HUDEP-2 (cell line): ENCODE results near the gene PEAK1.

ENCODE experiments used
- DNase-seq, 76 experiments: peaks; one replicate each; lab custom pipeline; 2025; ENCODE audit not compliant: unreplicated experiment in 76 of 76; lab: John Stamatoyannopoulos, UW

PEAK1 gene

GRCh38 chr15:77075528-77075927 is 344.4 kb downstream of the PEAK1 start:
- DNase-seq = no peak

GRCh38 chr15:77074350-77074749 is 345.6 kb downstream of the PEAK1 start:
- no peak for DNase-seq

GRCh38 chr15:77071305-77072223 is 348.3 kb downstream of the PEAK1 start:
- no peak for DNase-seq

GRCh38 chr15:77070495-77071304 is 349.2 kb downstream of the PEAK1 start, which contains the start of gene TSPAN3:
TSPAN3 (minus strand) TSS chr15:77071109; CDS start chr15:77070954, 155 bp downstream.
- DNase-seq = peak in 74 of 76 experiments; percentile 23 to 90 (median 80)

DNA sequence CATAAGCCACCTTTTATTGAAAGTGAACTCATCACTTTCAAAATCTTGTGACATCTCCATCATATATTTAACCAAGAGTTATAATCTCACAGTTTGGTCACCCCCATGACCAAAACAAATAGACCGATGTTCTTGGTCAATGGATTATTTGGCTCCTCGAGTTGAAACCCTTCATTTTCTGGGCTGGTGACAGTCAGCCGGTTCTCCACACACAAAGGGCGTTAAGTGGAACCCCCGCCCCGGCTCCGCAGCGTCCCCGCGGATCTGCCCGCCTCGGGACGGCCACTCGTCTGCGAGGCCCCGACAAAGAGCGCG is 349.8 kb downstream of the PEAK1 start:
- DNase-seq = peak in 2 of 76 experiments; percentile 6 to 25

DNA sequence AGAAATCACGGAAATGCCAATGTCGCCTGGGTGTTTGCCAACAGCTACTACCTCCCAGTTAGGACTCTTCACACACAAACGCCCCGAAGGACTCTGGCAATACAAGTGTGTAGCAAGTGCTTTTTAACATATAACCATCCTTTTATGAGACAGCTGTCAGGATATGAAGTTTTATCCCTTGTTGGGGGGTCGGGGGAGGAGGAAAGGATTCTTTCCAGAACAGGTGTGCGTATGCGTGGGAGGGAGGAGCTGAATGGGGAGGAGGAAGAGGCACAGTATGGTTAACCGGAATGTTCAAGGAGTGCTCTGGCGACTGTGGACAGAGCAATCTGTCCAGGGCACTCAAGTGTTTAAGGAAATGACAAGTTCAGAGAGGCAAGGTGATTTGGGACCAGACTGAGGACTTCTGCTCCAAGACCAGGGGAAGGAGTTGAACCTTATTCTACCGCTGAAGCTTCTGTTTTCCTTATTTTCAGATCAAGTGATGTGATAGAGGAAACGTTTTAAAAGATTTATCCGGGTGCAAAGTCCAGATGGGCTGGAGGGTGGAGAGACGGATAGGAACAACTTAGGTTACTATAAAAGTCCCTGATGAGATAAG is 350.3 kb downstream of the PEAK1 start:
- peak in 1 of 76 experiments; percentile 2 for DNase-seq

DNA sequence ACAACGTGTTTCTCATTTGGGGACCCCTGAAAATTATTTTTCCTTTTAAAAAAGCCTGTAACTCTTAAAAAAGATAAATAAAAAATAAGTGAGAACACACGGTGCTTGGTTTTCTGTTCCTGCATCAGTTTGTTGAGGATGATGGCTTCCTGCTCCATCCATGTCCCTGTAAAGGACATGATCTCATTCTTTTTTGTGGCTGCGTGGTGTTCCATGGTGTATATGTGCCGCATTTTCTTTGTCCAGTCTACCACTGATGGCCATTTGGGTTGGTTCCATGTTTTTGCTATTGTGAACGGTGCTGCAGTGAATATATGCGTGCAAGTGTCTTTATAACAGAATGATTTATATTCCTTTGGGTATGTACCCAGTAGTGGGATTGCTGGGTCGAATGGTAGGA is 351.3 kb downstream of the PEAK1 start:
- DNase-seq = no peak

DNA sequence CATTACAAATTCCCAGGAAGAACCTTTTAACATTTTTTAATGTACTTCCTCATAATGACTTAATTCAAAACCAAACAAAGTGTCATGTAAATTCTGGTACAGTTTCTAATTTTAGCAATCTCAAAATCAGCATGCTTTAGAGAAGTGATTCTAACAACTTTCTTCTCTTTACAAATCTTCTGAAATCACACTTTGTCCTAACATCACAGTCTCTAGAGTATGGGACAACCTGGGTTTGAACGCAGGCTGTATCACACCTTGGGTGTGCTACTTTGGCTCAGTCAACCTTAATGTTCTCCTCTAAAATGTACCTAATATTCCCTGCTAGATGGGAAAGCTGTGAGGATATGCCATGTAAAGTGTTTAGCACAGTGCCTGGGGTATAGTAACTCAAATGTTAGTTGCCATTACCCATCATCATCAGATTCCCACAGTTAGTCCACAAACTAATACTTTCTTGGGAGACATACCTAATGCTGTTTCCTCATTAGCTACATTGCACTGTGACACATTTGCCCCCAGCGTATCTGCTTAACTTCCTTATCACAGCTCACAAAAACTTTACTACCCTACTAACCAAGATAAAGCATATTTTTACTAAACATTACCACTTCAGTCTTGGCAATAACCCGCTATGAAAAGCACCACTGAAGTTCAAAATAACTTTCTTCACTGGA is 352.1 kb downstream of the PEAK1 start:
- DNase-seq = no peak

GRCh38 chr15:77066971-77067690 is 352.8 kb downstream of the PEAK1 start:
- no peak for DNase-seq

DNA sequence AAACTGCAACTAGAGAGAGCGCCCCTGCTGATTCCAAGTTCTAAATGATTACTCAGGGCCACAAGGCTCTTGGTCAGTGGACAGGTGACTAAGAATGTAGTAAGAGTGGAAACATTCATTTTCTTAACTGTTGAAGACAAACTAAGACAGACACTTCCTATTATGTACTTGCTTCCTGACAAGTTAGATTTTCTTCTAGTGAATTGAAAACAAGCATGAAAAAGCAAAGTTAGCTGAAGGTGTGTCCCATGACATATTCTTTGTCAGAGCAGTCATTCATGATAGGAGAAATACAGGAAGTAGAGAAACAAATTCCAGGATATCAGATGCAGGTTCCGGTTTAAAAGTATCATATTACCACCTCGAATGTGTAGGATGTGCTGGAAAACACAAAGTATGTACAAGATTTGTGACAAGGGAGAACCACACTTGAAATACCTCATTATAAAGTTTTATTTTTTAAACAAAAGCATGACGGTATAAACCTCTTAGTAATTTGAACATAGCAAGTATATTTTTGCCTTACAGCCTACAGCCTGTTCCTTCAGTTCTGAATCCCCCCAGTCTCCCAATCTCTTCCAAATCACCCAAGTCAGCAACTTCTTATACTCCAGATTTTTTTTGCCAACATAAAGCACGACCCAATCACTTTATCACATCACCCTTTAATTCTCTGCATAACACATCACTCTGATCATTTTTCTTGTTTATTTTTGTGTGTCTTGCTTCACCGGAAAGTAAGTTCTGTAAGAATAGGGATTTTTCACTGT is 355.2 kb downstream of the PEAK1 start:
- no peak for DNase-seq

DNA sequence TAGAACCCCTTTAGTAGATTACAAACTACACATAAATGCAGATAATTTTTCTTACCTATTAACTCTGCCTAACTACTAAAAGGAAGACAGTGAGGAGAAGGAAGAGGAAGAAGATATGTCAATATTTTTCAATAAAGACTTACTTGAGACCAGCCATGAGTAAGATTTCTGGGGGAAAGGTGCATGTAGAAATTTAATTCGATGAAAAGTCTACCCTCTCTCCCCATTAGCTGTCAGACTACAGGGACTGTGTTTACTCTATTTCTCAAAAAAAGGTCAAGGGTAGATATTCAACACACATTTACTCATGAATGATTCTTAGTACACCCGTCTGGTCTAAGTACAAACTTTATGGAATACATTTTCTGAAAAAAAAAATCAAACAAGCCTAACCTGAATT is 355.8 kb downstream of the PEAK1 start:
- no peak for DNase-seq

DNA sequence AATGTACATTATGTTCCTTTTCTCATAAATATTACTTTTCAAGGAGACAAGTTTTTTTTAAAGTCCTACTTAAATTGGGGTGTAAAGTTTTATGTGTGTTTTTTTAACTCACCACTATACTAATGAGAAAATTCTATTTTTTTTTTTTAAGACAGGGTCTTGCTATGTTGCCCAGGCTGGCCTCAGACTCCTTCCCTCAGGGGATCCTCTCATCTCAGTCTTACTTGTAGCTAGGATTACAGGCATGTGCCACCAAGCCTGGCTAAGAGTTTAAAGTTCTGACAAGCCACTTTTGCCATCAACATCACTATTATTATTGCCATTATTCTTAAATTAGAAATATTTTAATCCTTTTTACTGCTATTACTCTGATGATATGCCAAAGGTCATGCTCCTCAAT is 356.7 kb downstream of the PEAK1 start:
- DNase-seq = no peak

DNA sequence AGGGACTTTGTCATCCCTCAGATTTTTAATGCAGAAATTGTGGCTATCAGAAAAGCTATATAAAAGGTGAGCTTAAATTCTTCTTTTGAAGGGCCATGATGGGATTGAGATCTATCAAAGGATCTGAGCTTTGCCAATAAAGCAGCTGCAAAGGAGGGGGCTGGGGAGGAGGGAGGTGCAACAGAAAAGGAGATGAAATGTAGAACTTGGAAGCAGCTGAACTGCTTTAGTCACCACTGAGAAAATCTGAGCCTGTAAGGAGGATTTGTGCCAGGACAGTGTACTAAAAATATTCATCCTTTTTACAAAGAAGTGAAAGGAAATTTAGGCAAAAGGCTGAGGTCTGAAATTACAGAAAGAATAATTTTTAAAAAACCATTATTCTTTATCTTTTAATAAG is 359.4 kb downstream of the PEAK1 start:
- no peak for DNase-seq

- no peak for DNase-seq
Observed at GRCh38 chr15:77059786-77060361, 360.0 kb downstream of the PEAK1 start.

GRCh38 chr15:77058468-77058867 is 361.4 kb downstream of the PEAK1 start:
- DNase-seq = no peak

DNA sequence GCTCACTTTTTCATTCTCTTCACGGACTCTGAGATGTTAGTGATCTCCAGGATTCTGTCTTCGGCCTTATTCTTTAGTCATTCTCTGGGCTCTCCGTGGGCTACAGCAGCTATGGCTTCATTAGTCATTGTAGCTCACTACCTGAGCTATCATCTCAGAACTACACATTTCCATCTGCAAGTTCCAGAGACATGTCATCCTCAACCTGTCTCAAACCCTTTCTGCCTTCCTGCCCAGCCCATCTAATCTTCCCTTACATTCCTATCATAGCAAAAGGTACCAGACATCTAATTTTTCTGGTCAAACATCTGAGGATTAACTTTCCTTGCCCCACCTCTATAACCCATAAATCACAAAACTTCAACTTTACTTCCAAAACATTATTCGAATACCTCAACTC is 362.2 kb downstream of the PEAK1 start:
- DNase-seq = no peak

GRCh38 chr15:77057072-77057471 is 362.8 kb downstream of the PEAK1 start:
- no peak for DNase-seq

- no peak for DNase-seq
Observed at GRCh38 chr15:77053709-77054108, 366.2 kb downstream of the PEAK1 start.

DNA sequence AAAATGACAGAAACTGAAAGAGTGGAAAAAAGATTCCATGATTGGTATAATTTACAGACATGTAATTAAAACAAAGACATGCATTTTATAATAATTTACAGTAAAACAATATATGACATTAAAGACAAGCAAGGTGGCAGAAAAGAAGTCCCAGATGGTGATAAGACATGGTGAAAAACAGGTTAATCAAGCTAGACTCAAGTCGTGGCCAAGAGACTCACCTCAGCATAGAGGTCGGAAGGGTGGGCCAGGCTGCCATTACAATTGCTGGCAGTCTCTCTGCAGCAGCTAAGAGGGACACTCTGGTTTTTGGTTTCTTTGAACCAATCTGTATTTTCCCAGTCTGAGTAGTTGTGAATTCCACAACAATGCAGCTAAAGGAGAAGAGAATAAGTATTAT is 367.3 kb downstream of the PEAK1 start:
- DNase-seq = no peak
